Hematopoietic multipotent progenitor cell (in vitro differentiated cells): ENCODE measurements around the gene DNAI2. TPM values are rescaled to one million over a fixed set of nuclear protein-coding genes. Genes with fewer than 3 reads are reported as not detected.
A peak's percentile ranks its signal among the peaks of the same experiment; 100 is the strongest.

Experiments
- DNase-seq, 3 donors: peaks; one replicate each; pipeline ENCODE4 v3.0.0-alpha.2; 2011 to 2015; ENCODE audit warnings: low read depth in 2 of 3, low spot score in 2 of 3
- total RNA-seq: library from RNA; depleted of rRNA; stranded (reverse); fragments of >200 nt; gene quantifications from one replicate; pipeline ENCODE4 v1.2.3, GENCODE V29; 2012

Gene DNAI2
- total RNA-seq, 1 donor, result 0.27 TPM

DNA sequence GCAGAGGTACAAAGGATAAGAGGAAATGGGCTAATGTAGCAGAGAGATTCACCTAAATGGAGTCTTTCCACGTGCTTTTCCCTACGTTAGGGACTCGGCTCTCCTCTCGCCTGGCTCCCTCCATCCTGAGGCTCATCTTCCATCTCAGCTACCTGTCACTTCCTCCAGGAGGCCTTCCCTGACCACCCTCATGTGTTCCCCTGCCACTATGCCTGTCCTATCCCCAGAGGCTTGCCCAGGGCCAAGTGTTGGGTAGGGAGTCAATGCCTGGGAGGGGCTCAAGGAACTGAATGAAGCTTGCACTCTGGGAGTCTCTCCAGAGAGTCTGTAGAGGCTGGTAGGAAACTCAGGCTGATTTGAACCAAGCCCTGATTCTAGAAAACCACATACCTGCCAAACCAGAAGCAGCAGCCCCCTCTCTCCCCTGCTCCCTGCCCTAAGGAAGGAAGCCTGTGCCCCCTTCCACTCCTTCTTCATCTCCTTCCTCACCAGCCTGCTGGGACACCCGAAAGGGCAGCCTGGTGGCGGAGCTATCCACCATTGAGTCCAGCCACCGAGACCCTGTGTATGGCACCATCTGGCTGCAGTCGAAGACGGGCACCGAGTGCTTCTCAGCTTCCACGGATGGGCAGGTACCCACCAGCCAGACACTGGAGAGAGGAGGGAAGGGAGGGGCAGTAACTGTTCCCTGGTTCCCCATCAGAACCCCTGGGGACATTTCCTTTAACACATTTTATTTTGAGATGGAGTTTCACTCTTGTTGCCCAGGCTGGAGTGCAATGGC is 25.4 kb downstream of the DNAI2 start:
- no peak for DNase-seq

GRCh38 chr17:74303305-74303704 is 29.3 kb downstream of the DNAI2 start:
- DNase-seq, result no peak

- no peak for DNase-seq
Measured at GRCh38 chr17:74304184-74304583, 30.1 kb downstream of the DNAI2 start.

- DNase-seq, result peak in 1 of 3 donors; percentile 56
Measured at GRCh38 chr17:74305865-74306654, 32.0 kb downstream of the DNAI2 start.

GRCh38 chr17:74307984-74308773 is 34.1 kb downstream of the DNAI2 start:
- DNase-seq, result peak in 2 of 3 donors; percentile 84 to 89

- DNase-seq, result no peak
Measured at GRCh38 chr17:74309902-74310301, 35.9 kb downstream of the DNAI2 start.

GRCh38 chr17:74314877-74315276 is 40.8 kb downstream of the DNAI2 start:
- DNase-seq, result no peak

DNA sequence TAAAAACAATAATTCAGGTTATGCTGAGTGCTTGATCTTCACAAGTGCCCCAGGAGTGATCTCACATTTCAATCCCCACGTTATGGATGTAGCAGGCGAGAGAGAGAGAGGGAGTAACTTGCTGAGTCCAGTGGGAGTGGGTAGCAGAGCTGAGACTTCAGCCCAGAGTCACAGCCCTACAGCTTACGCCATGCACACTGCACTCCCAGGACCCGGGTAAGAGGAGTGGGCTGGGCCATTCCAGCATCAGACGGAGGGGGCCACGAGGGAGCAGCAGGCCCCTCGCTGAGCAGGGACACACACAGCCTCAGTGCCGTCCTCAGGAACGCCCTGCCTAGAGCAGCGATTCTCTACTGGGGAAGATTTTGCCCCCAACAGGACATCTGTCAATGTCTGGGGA is 42.2 kb downstream of the DNAI2 start:
- no peak for DNase-seq

DNA sequence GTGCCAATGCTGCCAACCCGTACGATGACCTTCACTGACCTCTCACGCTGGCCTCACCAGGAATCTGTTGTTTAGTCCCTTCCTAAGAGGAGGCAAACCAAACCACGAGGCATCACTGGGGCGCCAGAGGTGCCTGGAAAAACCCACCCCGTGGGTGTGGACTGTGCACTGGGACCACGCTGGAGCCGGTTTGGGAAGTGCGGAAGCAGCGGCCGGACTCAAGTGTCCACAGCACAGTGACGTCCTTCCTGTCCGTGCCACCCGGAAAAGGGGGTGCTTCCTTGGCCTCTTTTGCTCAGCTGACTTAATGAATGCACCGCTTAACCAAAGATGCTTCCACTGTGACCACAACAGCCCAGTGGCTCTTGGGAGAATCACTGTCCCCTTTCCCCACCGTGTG is 43.0 kb downstream of the DNAI2 start:
- no peak for DNase-seq

DNA sequence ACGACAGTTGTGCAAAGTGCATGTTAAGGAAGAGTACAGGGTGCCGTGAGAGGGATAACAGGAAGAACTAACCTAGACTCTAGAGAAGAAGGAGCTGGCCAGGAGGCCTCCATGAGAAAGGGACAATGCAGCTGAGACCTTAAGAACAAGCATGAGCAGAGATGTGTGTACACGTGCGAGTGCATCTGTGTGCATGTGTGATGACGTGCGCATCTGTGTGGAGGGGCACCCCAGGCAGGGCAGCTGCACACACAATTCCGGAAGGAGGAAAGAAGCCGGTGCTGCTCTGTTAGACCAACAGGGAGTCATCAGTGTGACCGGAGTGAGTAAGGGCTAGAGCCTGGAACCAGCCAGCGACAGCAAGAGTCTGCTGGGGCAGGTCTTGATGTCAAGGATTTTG is 44.4 kb downstream of the DNAI2 start:
- no peak for DNase-seq

GRCh38 chr17:74324521-74324920 is 50.5 kb downstream of the DNAI2 start:
- DNase-seq, result no peak

GRCh38 chr17:74325376-74325742 is 51.3 kb downstream of the DNAI2 start:
- no peak for DNase-seq

GRCh38 chr17:74325743-74326379 is 51.8 kb downstream of the DNAI2 start, which contains the start of gene KIF19:
Gene KIF19 (plus strand): TSS chr17:74326226. CDS start chr17:74326350, 124 bp downstream.
- peak; percentile 19 to 65 (median 48) for DNase-seq

GRCh38 chr17:74326506-74326905 is 52.5 kb downstream of the DNAI2 start:
- DNase-seq, result no peak

DNA sequence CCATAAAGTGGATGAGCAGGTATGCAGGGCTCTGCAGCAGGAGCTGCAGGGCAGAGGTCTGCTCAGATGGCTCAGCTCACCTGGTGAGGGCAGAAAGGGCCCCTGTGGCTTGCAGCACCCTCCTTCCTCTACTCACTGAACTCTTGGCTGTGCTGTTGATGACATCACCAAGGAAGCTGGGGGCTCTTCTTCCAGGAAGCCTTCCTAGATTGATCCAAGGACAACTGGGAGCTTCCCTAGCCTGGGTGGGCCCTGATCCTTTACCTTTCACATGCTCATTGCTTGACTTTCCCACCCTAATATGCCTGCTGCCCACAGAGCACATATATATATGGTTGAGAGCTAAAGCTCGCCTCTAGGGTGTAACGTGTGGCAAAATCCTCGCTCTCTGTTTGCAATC is 54.5 kb downstream of the DNAI2 start:
- no peak for DNase-seq

- DNase-seq, result no peak
Measured at GRCh38 chr17:74329378-74329777, 55.3 kb downstream of the DNAI2 start.

- no peak for DNase-seq
Measured at GRCh38 chr17:74330446-74330845, 56.4 kb downstream of the DNAI2 start.

- no peak for DNase-seq
Measured at GRCh38 chr17:74332017-74332650, 58.1 kb downstream of the DNAI2 start.

GRCh38 chr17:74332763-74333283 is 58.8 kb downstream of the DNAI2 start:
- peak in 2 of 3 donors; percentile 40 to 59 for DNase-seq
